ENCODE data around the gene SMG6.
"Not testable (repeated sequence)": the region's sequence is repeated elsewhere in the genome, so short reads cannot be mapped to it uniquely, and the experiment has no call there.

The SMG6 gene

DNA sequence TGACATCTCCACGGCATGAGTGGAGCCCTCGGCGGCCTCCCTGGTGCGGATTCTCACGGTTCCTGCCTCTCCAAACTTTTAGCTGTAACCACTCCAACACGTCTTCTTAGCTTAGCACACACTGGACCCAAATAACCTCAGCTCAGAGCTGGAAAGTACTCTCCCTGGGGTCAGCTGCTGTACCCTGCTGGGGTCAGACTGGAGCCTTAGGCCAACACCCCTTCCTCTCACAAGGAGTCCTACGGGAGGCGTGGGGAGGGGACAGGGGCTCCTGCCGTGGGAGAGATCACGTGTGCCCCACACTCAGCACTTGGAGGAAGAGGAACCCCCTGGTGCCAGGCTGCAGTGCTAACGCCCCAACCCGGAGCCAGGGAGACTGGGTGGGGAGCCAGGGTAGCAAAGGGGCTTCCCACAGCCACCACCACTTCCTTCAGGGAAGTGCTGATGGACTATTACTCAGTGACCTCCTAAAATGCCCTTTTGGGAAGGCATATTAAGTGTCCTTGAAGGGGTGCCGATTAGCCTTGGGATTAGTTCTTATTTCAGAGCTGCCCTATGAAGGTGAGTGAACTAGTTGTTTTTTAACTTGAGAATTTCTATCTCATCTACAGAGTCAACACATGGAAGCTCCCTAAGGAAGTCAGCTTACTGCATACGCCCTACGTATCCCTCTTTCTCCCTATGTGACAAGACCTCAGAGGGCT lies 124.6 kb downstream of the SMG6 start:
- no peak for DNase-seq (ENCODE audit: low spot score)

DNA sequence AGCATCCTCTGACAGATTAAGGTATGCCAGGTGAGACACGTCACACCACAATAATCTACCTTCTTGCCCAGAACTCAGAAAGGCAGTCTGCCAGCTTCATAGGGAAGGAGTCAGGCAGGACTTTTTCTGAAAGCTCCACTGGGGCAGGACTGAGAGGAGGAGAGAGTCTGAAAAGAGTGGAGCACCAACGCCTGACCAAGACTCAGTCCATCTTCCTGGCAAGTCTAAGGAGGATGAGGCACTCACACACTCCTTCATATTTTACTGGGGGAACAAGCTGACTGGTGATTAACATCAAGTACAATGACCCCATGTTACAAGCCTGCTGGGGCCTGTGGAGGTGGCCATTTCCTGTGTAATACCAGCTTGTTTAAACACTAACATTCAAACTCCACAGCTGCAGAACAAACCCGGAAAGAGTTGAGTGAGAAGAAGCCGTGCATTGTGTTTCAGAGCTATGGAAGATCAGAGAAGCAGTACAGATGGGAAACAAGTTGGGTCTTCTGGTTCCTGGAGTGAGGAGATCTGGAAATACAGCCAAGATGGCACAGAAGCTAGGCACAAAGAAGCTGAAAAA lies 126.3 kb downstream of the SMG6 start:
- peak; percentile 51 for DNase-seq (ENCODE audit: low spot score)

DNA sequence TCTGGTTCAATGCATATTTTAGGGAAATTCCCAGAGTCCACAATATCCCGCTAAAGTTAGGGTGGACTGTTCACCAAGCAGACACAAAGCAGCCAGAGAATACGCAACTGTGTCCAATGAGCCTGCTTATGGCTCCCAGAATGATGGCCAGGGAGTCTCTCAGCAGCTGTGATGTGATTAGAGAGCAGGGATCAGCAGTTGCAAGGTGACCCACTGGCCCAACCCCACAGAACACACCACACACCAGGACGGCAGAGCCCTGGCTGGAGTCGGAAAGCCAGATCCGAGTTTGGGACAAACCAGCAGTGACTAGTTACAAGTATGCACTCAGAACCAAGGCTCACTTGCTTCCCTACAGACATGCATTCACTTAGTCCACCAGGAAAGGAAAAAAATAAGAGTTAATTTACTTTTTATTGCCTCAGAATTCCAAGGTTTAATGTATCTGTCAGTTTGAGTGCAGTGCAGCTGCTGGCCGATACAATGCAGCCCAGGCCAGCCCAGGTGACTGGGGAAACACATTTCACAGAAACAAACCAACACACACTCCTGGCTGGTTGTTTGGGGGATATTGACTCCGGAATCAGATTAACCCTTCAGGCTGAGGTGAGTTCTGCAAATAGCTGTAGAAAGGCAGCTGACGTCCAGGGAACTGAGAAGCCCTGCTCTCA lies 127.0 kb downstream of the SMG6 start:
- DNase-seq (ENCODE audit: low spot score) = no peak

DNA sequence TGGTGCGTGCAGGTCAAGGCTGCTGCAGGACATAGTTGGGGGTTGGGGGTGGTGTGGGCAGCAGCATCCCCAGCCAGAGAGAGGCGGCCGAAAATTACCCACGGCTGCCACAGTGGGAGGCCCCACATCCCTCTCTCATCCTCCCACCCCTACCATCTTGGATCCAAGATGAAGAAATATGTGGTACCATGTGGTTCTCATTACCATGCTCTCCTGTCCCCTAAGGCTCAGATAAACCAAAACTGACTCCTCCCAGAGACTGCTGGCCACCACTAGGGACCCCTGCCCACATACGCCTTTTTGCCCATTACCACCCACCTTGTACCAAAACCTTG lies 128.3 kb downstream of the SMG6 start:
- no peak for DNase-seq (ENCODE audit: low spot score)

DNA sequence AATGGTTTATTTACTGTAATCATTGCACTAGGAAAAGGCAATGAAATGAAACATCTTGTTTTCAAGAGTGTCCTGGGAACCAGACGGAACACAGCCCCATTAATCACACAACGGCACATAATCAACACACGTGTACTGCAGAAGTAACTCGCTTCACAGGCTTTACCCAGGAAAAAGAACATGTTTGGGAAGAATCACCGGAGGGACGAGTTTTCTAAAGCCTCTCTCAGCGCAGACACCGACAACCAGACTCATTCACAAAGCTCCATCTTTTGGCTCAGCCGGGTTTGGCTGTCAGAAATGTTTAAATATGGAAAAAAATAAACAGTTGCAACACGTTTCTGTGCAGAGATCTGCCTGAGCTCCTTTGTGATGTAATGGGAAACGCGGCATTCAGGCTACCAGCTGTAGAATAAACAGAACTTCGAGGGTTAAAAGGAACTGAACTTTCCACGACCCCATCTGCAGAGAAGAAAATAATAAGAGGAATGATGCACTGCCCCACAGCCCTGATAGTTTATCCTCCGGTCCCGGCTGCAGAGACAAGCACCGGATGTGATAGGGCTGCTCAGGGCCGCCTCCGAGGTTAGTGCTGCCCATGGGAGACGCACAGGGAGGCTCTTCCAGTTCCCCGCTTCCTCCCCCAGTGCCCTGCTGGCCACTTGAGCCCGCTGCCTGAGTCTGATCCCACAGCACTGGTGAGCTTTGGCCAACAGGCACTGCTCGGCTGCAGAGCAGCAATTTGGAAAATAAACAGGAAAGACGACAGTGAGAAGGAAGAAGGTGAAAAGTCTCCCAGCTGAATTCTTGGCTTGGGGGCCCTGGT lies 128.9 kb downstream of the SMG6 start:
- DNase-seq (ENCODE audit: low spot score) = peak; percentile 35

DNA sequence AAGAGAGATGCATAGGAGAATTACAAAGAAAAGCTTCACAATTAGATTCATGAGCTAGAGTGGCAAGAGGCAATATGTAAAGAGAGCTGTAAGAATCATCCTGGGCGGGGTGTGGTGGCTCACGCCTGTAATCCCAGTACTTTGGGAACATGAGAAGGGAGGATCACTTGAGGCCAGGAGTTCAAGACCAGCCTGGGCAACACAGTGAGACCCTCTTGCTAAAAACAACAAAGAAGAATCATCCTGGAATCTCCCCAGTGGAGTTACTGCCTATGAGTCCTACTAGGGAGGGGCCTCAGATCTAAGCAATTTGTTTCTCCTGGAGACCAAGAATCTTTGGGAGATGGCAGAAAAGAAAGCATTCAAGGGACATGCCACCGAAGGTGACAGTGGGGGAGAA lies 129.6 kb downstream of the SMG6 start:
- DNase-seq (ENCODE audit: low spot score) = no peak

DNA sequence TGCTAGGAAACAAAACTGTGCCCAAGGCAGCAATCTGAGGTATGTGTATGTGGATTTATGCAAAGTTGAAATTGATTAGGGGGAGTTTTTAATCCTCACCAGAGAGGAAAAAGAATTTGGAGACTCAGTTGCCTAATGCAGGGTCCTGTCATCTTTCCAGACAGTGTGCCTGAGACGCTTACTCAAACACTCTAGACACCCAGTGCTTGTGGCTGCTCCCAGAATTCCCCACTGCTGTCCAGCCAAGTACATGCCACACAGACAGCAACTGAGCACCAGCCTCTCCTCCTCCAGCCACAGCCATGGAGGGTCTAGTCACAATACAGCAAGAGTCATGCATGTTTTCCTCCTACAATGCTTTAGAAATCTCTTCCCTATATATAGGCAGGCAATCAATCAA lies 130.6 kb downstream of the SMG6 start:
- DNase-seq (ENCODE audit: low spot score) = no peak

DNA sequence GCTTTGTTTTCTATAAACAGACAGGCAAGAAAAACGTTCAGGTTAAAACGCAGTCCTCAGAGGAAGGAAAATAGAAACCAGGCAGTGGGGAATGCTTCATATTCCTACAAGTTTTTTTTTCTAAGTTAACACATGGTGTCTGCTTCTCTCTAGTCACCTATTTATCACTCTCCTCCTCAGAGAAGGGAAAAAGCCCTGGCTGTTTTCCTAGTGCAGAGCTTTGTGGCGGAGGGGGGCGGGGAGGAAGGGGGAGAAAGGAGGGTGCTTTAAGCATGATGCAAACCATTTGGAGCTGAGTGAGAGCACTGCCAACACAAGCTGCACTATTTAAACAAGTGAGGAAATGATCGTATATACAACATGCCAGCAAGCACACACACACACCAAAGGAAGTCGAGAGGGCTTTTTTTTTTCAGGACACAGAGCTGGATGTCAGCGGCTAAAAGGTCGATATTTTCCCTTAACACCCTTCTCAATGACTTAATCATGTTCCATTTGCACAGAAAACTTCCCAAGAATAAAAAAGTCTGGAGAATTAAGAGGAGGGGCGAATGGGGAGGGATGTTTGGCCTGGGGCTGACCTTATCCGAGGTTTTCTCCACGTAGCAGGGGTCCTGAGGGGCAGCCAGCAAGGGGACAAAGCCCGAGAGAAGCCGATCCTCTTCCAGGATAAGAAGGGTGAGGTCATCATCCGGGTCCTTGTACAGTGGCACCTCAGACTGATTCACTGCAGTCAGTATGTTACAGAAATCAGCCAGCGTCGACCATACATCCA lies 131.3 kb downstream of the SMG6 start:
- DNase-seq (ENCODE audit: low spot score) = no peak

DNA sequence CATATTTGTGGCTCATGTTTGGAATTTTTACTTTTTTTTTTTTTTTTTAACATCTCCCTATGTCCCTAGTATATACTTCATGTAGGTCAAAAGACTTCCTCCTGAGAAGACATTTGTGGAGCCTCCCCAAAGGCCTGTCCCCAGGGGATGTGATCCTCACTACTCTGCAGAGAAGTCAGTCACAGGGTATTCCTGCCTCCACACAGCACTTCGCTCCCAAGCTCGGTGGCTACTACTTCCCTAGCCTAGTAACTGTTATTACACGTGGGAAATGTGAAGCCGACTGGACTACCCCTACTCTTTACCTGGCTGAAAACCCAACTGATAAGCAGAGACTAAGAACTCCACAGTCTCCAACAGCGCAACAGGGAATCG lies 131.9 kb downstream of the SMG6 start:
- no peak for DNase-seq (ENCODE audit: low spot score)

DNA sequence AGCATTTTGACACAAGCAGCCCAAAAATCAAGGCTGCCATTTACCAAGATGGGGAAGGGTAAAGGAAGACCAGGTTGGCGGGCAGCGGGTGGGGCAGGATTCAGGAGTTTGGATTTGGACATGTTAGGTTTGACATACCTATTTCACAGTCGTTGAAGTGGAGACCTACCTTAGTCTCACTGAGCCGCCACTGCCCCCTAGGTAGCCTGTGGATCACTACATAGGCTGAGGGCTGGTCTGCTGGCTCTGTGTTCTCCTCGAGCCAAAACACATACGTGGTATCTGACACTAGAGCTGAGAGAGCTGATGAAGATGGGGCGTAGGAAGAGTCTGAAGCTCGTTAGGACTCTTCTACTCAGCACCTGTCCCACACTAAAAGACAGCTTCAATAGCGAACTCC lies 133.6 kb downstream of the SMG6 start:
- DNase-seq (ENCODE audit: low spot score) = no peak

DNA sequence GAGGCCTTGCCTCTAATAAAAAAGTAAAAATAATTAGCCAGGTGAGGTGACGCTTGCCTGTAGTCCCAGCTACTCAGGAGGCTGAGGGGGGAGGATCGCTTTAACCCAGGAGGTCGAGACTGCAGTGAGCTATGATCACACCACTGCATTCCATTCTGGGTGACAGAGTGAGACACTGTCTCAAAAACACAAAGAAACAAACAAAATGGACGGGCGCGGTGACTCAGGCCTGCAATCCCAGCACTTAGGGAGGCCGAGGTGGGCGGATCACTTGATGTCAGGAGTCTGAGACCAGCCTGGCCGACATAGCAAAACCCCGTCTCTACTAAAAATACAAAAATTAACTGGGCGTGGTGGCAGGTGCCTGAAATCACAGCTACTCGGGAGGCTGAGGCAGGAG lies 137.9 kb downstream of the SMG6 start:
- DNase-seq (ENCODE audit: low spot score) = not testable (repeated sequence)

DNA sequence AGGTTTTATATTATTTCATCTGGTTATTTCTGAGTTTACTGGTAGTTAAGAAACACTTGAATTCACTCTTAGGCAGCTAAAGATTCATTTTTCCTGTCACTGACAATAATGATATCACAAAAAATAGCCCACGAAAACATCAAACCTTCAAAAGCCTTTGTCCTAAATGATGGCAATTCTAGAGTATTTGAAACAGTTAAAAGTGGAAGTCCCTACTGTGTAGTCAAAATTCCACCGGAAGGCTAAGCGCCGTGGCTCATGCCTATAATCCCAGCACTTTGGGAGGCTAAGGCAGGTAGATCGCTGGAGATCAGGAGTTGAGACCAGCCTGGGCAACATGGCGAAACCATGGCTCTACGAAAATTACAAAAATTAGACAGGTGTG lies 145.2 kb downstream of the SMG6 start:
- no peak for DNase-seq (ENCODE audit: low spot score)

DNA sequence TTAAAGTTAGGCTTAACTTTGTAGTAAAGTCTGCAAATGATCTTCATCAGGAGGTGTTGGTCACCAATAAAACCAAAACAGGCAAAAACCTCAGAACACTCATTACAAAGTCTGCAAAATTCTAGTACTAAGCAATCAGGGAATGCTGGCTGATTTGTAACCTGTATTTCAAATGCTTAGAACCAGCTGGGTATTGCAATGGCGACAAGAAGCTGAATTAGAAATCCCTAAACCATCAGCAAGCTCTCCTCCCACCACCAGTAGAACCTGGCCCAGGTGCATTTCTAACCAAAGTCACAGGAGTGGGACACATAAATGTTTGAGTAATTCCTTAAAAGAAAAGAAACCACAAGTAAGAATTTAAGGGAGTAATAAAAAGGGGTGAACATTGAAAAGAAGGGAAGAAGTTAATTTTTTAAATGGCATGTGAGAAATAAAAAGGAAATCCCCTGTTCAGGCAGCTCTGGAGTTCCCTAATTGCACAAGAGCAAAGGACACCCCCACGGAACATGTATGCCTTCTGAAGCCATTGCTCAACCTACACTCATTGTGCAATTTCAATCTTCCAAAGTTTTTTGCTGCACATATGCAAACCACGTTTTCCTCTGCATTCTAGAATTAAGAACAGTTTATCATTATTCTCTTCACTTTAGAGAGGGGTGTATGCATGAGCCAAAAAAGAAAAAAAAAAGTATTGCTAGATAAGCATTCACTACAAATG lies 145.8 kb downstream of the SMG6 start:
- DNase-seq (ENCODE audit: low spot score) = no peak

DNA sequence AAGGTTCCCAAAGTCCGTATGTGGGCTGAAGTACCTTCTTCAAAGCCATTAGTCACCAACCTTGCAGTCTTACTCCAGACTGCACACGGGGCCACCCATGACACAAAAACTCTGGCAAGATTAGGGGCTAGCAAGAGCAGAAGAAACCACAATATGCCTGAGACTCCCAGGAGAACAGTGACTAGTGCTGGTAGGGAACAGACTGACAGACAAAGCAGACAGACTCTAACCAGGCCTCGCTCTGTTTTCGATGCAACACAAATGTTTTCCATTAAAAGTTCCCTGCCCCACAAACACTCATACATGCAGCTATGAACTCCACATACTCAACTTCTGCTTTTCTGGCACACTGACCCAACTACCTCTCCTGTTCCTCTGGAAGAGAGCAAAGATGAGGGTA lies 146.5 kb downstream of the SMG6 start:
- DNase-seq (ENCODE audit: low spot score) = no peak

DNA sequence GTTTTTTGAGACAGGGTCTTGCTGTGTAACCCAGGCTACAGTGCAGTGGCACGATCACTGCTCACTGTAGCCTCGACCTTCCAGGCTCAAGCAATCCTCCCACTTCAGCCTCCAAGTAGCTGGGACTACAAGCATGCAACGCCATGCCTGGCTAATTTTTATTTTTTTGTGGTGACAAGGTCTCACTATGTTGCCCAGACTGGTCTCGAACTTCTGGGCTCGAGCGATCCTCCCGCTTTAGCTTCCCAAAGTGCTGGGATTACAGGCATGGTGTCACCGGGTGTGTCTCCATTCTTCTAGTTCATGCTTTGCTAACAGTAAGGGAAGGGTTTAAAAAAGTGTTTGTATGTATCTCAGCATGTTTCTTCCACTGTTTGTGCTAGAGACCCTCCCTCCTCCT lies 146.9 kb downstream of the SMG6 start:
- no peak for DNase-seq (ENCODE audit: low spot score)

DNA sequence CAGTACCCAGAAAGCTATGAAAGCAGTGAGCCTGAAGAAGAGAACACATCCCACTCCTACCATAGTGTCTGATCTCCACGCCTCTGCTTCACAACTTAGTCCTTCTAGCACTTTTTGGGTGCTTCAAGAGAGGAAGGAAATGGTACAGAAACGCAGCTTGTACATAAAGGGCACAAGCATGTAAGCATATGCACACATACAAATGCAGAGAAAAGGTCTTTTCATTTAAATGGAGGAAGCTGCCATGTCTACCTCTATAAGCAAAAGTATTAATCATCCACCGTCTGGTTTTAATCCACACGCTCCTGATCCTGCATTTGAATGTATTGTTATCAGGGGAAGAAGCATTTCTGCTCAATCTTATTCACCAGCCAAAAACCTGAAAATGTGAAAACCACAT lies 148.0 kb downstream of the SMG6 start:
- no peak for DNase-seq (ENCODE audit: low spot score)

DNA sequence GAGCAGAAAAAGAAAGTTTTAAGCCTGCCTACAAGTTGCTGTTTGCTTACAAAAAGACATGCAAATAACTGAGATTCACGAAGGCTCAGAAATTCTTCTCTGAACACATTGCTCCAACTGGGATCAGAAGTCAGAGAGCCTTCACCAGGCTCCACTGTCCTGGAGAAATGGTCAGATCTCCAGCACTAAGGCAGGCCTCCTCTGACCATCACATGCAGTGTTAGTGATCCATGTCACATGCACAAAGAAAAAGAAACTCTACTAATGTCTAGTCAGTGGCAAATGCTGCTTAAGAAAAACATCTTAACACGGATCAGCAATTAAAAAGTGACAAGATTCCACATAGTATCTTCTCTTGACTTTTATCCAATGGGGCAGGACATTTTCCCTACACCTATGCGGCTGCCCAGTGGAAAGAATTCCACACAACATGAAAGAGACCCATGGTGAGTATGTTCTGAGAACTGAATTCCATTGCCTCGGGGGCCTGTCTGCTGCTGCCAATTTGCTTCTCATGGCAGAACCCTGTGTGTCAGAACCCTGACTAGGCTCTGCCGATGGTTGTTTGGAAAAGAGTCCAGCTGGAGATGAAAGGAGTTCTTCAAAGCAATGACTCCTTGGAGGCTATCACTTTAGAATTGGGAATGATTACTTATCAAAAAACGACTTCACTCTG lies 152.1 kb downstream of the SMG6 start:
- peak; percentile 28 for DNase-seq (ENCODE audit: low spot score)

DNA sequence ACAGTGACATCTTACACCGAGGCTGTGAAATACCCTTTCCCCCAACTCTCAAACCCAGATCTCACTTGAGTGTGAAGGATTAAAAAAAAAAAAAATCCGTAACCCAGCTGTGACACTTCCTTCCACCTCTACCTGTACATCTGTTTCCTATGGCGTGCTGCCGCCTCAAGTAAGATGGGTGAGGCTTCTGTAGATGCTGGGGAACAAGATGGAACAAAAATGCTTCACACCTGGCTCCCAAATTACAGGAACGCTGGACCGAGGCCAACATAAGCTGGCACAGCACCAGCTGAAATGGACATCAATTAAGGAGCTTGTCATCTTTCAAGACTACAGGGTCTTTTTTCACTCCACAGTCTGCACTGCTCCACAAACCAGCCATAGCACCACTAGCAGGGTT lies 152.8 kb downstream of the SMG6 start:
- no peak for DNase-seq (ENCODE audit: low spot score)

DNA sequence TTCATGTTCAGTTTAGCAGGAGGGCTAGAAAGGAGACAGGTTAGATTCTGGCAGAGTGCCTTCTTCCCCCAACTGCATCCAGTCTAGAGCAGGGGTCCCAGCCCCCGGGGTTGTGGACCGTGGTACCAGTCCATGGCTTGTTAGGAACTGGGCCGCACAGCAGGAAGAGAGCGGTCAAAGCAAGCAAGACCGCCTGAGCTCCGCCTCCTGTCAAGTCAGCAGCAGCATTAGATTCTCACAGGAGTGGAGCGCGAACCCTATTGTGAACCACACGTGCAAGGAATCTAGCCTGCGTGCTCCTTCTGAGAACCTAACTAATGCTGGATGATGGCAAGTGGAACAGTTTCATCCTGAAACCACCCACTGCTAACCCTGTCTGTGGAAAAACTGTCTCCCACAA lies 153.7 kb downstream of the SMG6 start:
- no peak for DNase-seq (ENCODE audit: low spot score)

DNA sequence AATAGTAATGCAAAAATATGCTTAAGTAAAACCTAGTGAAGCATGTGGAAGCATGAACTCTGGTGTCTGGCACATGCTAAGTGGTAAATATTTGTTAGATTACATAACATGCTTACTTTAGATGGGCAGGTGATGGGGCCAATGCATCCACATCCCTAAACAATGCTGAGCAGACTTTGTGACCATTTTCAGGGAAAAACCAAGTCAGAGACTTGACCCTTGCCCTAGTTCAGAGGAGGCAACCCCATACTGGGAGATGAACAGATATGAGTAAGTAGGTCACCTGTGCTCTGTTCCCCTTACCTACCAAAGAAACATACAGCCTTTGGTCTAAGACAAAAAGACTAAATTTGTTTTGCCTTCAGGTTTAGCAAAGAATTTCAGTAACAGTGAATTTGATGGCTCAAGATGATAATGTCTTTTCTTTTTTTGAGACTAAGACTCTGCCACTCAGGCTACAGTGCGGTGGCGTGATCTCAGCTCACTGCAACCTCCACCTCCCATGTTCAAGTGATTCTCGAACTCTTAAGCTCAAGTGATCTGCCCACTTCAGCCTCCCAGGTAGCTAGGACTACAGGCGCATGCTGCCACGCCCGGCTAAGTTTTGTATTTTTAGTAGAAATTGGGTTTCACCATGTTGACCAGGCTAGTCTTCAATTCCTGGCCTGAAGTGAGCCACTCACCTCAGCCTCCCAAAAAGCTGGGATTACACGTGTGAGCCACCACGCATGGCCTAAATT lies 157.3 kb downstream of the SMG6 start:
- no peak for DNase-seq (ENCODE audit: low spot score)

All from COLO829 (cell line).